SK-N-MC (cell line): ENCODE results near the gene GIMAP2.
"Not testable (repeated sequence)": the region's sequence is repeated elsewhere in the genome, so short reads cannot be mapped to it uniquely, and the experiment has no call there.

Source experiments
- DNase-seq: peaks from one replicate; pipeline ENCODE4 v3.0.0-alpha.2; 2011; ENCODE audit warnings: low read depth, low spot score
- H3K27ac ChIP-seq: fragments of 200-600 bp; sonication (generic); 2 replicates; pipeline ENCODE4 v1.5.1; 2016; ENCODE audit warnings: mixed run types
- H3K36me3 ChIP-seq: fragments of 200-600 bp; sonication (generic); 2 replicates; pipeline ENCODE4 v1.6.1; 2017; ENCODE audit warnings: antibody characterized with exemption, low read length, mixed read lengths; ENCODE audit not compliant: insufficient read depth
- H3K4me3 ChIP-seq: fragments of 200-600 bp; sonication (generic); 2 replicates; pipeline ENCODE4 v1.5.1; 2016
- H3K9ac ChIP-seq: fragments of 200-600 bp; sonication (generic); 2 replicates; pipeline ENCODE4 v1.8.0; 2017; ENCODE audit warnings: mixed run types, mixed read lengths; ENCODE audit not compliant: insufficient read length
- H3K9me3 ChIP-seq: fragments of 200-600 bp; sonication (generic); 2 replicates; pipeline ENCODE4 v1.6.1; 2017; ENCODE audit warnings: low read depth, mild to moderate bottlenecking, antibody characterized with exemption, low read length, moderate library complexity, mixed read lengths
- EZH2 ChIP-seq: fragments of 200-600 bp; sonication (generic); IDR thresholded peaks from one replicate; pipeline ENCODE4 v1.6.1; 2017; ENCODE audit warnings: antibody characterized with exemption
- FOXP2 ChIP-seq: optimal IDR thresholded peaks from 2 replicates; pipeline ENCODE3; 2011; ENCODE audit warnings: mild to moderate bottlenecking, moderate library complexity; ENCODE audit not compliant: insufficient read depth; ENCODE audit errors: extremely low read length, control extremely low read depth
- POLR2AphosphoS5 ChIP-seq: IDR thresholded peaks from 2 replicates; pipeline ENCODE4 v1.6.1; 2012; ENCODE audit warnings: mild to moderate bottlenecking, low read depth, low read length, borderline replicate concordance

GIMAP2 gene

DNA sequence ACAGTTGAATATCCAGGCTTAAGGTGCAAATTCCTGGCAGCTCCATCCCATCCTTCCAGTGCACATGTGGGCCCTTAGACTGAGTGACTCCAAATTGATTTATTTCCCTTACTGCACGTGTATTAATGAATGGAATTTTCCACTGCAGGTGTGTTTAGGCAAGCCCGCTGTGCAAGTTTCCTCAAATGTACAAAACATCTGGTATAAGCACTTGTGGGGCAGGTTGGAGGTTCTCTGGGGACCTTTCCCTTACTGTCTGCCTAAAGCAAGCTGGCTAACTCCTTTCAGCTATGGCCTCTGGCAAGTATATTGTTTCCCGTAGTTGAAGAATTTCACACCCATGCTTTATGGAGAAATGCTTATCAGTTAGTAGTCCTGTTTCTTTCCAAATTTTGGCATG lies 28.0 kb upstream of the GIMAP2 start:
- Histone ChIP-seq H3K9me3 (no peaks in the 10 kb centered on the region), H3K9ac (no peak overlapping the region), H3K27ac (no peak overlapping the region), H3K36me3 (no peaks in the 10 kb centered on the region), H3K4me3 (no peak overlapping the region)
- TF ChIP-seq EZH2 (no peak), FOXP2 (no peak), POLR2AphosphoS5 (no peak)
- DNase-seq: no peak

DNA sequence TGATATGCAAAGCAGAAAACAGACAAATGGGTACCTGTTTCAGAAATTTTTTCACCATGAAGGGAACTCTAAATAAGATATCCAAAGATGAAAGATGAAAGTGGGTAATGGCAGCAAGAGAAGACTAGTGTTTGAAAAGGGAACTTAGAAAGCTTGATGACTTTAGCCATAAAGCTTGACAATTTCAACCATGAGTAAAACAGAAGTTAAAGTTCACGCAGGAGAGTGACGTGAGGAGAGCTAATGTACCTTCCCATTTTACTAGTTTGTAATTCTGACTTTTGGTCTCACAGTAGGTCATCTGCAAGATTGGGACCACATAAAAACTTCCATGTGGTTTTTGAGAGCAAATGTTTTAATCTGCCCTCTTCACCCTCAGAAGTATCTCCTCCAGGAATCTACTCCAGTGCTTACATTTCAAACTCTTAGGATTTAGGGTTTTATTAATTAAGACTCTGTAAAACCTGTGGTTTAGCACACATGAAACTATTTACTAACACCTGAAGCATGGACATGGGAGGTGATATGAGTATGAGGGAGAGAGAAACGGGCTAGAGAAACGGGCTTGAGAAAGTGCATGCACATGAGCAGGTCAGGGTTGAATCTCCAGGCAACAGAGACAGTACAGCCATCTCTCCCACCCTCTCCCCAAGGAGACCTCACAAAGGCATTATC lies 24.4 kb upstream of the GIMAP2 start:
- TF ChIP-seq POLR2AphosphoS5 (no peak), FOXP2 (no peak), EZH2 (no peak)

DNA sequence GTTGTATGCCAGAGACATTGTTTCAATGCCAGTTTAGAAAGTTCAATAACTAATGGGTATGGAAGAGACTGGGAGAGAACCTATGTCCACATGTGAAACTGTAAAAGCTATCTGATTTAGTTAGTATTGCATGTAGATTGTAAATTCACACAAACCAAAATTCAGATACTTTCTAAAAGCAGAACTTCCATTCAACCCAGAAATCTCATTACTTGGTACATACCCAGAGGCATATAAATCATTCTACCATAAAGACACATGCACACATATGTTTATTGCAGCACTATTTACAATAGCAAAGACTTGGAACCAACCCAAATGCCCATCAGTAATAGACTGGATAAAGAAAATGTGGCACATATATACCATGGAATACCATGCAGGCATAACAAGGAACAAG lies 22.7 kb upstream of the GIMAP2 start:
- not testable (repeated sequence) for H3K9me3 ChIP-seq, H3K9ac ChIP-seq, H3K4me3 ChIP-seq, H3K36me3 ChIP-seq, H3K27ac ChIP-seq, DNase-seq

More for the DNA sequence above, 24.4 kb upstream of the GIMAP2 start:
- no peaks in the 10 kb centered on the region for H3K36me3 ChIP-seq
- H3K27ac ChIP-seq: no peak overlapping the region
- no peaks in the 10 kb centered on the region for H3K9me3 ChIP-seq
- no peak for DNase-seq
- no peak overlapping the region for H3K4me3 ChIP-seq
- H3K9ac ChIP-seq: no peak overlapping the region

DNA sequence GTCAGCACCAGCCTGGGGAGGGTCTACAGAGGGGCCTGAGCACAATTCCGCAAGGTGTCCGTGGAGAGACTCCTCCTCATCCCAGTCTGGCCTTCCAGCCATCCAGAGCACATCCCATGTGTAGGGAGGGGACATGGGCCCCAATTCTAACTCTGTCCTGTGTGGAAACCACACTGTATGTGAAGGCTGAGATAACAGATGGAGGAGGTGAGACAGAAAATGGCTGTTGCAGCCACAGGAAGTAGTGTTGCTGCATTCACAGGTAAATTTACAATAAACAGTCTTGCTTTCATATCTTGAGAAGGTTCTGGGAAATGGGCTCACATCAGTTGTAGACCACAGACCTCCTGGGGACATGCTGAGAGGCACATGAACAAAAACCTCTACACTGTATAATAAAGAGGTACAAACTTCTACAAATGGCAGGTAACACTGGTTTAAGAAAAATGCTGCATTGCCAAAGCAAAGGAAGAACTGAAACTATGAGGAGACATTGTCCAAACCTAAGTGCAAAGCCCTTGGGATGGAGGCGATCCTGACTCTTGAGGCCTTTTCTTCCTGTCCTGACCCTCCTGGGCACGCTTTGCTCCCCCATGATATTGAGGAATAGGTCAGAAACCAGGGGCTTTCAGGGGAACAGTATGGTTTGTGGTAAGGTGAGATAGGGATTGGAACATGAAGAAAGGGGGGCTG lies 21.6 kb upstream of the GIMAP2 start:
- H3K9ac ChIP-seq: no peak overlapping the region
- H3K27ac ChIP-seq: no peak overlapping the region
- no peak for DNase-seq

DNA sequence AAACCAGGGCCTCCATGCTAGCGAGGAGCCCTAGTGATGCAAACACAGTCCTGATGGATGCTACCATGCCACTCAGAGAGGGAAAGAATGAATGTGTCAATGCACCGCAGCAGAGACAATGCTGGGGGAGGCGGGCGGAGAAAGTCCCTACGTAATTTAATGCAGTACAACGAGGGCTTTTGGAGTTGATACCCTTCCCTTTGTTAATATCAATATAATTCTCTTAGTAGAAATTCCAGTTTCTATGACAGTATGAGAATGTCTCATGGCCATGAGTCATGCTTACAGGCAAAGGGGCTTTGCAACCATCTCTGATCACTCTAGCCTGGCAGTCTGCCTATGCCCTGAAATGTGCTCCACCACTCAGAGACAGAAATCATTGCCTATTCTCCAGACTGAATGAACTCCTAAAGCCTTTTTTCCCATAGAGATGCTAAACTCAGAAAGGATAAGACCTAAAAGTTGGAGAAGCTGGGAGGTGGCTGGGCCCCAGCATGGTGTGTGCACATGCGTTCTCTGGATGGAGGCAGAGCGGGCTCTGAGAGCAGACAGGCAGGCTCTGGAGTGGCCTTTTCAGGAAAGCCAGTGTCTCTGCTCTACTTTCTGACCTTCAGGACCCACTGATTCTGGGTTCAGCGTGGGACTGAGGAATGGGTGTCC lies 20.3 kb upstream of the GIMAP2 start:
- no peaks in the 10 kb centered on the region for H3K36me3 ChIP-seq
- H3K9me3 ChIP-seq: no peaks in the 10 kb centered on the region
- no peak overlapping the region for H3K9ac ChIP-seq
- no peak overlapping the region for H3K27ac ChIP-seq
- H3K4me3 ChIP-seq: no peak overlapping the region
- no peak for DNase-seq
- no peak for TF ChIP-seq FOXP2
- TF ChIP-seq EZH2: no peak
- no peak for TF ChIP-seq POLR2AphosphoS5

More for the DNA sequence above, 21.6 kb upstream of the GIMAP2 start:
- Histone ChIP-seq H3K4me3 (no peak overlapping the region), H3K36me3 (no peaks in the 10 kb centered on the region), H3K9me3 (no peaks in the 10 kb centered on the region)
- TF ChIP-seq EZH2: no peak
- TF ChIP-seq POLR2AphosphoS5: no peak
- TF ChIP-seq FOXP2: no peak

DNA sequence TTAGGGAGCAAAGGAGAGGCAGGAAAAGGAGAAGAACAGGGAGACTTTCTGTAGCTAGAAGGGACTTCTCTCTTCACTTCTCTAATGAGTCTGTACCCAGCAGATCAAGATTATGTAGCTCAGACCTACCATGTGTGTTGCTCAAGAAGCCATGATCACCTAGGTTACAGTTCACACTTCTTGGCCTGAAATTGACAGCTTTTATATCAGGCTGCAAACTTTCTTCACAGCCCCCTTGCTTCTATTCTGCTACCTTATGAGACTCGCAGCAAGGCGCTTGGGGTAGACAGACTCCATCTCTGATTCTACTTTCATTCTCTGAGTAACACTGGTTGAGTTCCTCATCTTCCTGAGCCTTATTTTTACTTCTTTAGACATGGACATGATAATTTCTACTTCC lies 19.6 kb upstream of the GIMAP2 start:
- no peak for TF ChIP-seq POLR2AphosphoS5
- TF ChIP-seq EZH2: no peak
- TF ChIP-seq FOXP2: no peak
- H3K9ac ChIP-seq: no peak overlapping the region
- DNase-seq: no peak
- no peak overlapping the region for H3K27ac ChIP-seq
- H3K36me3 ChIP-seq: no peaks in the 10 kb centered on the region
- H3K4me3 ChIP-seq: no peak overlapping the region
- H3K9me3 ChIP-seq: no peaks in the 10 kb centered on the region

DNA sequence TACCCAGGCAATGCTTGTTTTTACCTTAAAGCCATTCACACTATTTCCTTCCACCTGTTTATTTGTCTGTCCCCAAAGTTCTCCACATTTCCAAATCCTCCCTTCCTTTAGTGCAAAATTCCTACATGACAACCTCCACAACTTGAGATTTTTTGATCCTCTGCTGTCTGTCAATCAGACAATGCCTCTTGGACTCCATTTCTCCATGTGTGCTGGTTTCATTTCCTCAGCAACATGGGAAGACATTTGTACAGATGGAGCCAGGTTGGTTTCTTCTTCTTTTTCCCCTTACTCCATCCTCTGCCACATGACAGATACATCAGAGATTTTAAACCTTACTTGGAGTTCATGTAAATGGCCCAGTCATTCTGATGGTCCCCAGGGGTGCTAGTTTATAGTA lies 19.1 kb upstream of the GIMAP2 start:
- no peak for TF ChIP-seq EZH2
- TF ChIP-seq FOXP2: no peak
- TF ChIP-seq POLR2AphosphoS5: no peak
- H3K27ac ChIP-seq: no peak overlapping the region
- H3K4me3 ChIP-seq: no peak overlapping the region
- H3K36me3 ChIP-seq: no peaks in the 10 kb centered on the region
- no peak for DNase-seq
- no peaks in the 10 kb centered on the region for H3K9me3 ChIP-seq
- H3K9ac ChIP-seq: no peak overlapping the region

DNA sequence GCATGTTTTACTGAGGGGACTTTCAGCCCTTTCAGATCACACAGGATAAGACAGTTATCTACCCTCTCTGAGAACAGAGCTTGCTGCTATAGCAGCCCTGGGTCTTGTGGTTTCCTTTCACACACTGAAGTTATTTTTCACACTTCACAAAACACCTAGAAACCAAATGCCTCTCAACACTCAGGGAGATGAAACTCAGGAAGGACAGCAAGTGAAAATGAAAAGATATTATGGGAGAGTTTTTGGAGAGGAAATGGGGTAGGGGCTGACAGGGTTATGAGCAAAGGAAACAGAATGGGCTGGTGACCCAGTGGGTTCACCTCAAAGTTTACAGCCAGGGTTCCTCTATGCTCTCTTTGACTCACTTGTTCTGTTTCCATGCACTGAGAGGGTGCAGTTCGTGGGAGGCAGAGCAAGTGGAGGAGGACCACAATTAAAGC lies 17.0 kb upstream of the GIMAP2 start:
- DNase-seq: no peak
- no peak overlapping the region for H3K9ac ChIP-seq
- H3K27ac ChIP-seq: no peak overlapping the region
- no peaks in the 10 kb centered on the region for H3K9me3 ChIP-seq
- TF ChIP-seq FOXP2 (no peak), EZH2 (no peak), POLR2AphosphoS5 (no peak)
- no peak overlapping the region for H3K4me3 ChIP-seq
- no peaks in the 10 kb centered on the region for H3K36me3 ChIP-seq

DNA sequence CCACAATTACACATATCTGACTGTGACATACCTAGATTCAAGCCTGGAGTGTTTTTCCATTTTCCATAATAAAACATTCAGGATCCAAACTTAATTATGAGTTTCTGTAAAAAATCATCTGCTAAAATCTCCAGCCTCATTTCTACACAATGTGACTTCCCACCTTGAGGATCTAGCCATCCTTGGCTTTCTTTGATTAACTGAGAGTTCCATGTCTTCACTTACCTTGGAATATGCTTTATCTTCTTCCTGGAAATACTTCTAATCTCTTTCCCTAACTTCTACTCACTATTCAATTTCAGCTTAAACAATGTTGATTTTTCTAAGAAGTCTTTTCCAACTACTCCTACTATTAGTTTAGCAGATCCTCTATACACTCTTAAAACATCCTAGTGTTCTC lies 16.5 kb upstream of the GIMAP2 start:
- TF ChIP-seq FOXP2 (no peak), EZH2 (no peak), POLR2AphosphoS5 (no peak)
- Histone ChIP-seq H3K9me3 (no peaks in the 10 kb centered on the region), H3K4me3 (no peak overlapping the region), H3K9ac (no peak overlapping the region), H3K27ac (no peak overlapping the region), H3K36me3 (no peaks in the 10 kb centered on the region)
- no peak for DNase-seq

DNA sequence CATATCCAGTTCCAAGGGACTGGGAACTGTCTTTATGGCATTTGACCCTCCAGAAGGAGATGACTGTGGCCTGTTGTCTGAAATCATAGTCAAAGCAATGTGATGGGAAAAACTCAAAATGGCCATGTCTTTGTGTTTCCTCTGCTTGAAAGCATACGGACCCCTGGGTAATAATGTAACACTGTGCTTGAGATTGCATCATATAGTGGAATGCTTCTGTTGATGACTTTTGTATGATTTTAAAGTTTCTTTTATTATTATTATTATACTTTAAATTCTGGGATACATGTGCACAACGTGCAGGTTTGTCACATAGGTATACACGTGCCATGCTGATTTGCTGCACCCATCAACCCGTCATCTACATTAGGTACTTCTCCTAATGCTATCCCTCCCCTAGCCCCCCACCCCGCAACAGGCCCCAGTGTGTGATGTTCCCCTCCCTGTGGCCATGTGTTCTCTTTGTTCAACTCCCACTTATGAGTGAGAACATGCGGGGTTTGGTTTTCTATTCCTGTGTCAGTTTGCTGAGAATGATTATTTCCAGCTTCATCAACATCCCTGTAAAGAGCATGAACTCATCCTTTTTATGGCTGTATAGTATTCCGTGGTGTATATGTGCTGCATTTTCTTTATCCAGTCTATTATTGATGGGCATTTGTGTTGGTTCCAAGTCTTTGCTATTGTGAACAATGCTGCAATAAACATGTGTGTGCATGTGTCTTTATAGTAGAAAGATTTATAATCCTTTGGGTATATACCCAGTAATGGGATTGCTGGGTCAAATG lies 13.5 kb upstream of the GIMAP2 start:
- not testable (repeated sequence) for H3K9me3 ChIP-seq, H3K9ac ChIP-seq, H3K36me3 ChIP-seq, DNase-seq, H3K4me3 ChIP-seq, H3K27ac ChIP-seq
